GM23338 (cell line): Measurements from ENCODE around the gene GDF7. TPM values are rescaled to one million over a fixed set of nuclear protein-coding genes. Genes with fewer than 3 reads are reported as not detected.

ENCODE experiments used
- ATAC-seq: fragments of 200-7000 bp; cut with Tn5 transposase; 3 replicates; pipeline ENCODE4 v1.9.1; 2020
- DNase-seq: peaks from one replicate; pipeline ENCODE4 v3.0.0-alpha.2; 2015; ENCODE audit warnings: low spot score
- H2AFZ ChIP-seq: fragments of 200-600 bp; sonication (generic); 2 replicates; pipeline ENCODE4 v1.8.0; 2016; ENCODE audit warnings: antibody characterized with exemption, mild to moderate bottlenecking, moderate library complexity
- H3F3A ChIP-seq: fragments of 200-600 bp; sonication (generic); replicated peaks from 2 replicates; pipeline ENCODE4 v1.8.0; 2017; ENCODE audit warnings: antibody characterized with exemption, mixed run types, low read depth
- H3K27ac ChIP-seq: fragments of 200-600 bp; sonication (generic); 2 replicates; pipeline ENCODE4 v1.6.1; 2016; ENCODE audit warnings: low read depth
- H3K27me3 ChIP-seq: fragments of 200-600 bp; sonication (generic); 2 replicates; pipeline ENCODE4 v1.8.0; 2016; ENCODE audit warnings: mild to moderate bottlenecking, mixed run types, moderate library complexity; ENCODE audit not compliant: insufficient read depth
- H3K36me3 ChIP-seq: fragments of 200-600 bp; sonication (generic); 2 replicates; pipeline ENCODE4 v1.8.0; 2016; ENCODE audit warnings: mild to moderate bottlenecking; ENCODE audit not compliant: insufficient read depth
- H3K4me1 ChIP-seq: fragments of 200-600 bp; sonication (generic); 2 replicates; pipeline ENCODE4 v1.8.0; 2016; ENCODE audit warnings: mild to moderate bottlenecking, moderate library complexity; ENCODE audit not compliant: insufficient read depth
- H3K4me2 ChIP-seq: fragments of 200-600 bp; sonication (generic); 2 replicates; pipeline ENCODE4 v1.7.1; 2017; ENCODE audit warnings: mixed run types
- H3K4me3 ChIP-seq: fragments of 200-600 bp; sonication (generic); 2 replicates; pipeline ENCODE4 v1.6.1; 2016; ENCODE audit warnings: mixed run types
- H3K79me2 ChIP-seq: fragments of 200-600 bp; sonication (generic); replicated peaks from 2 replicates; pipeline ENCODE4 v1.8.0; 2017; ENCODE audit warnings: mild to moderate bottlenecking; ENCODE audit not compliant: insufficient read depth
- H3K9me2 ChIP-seq: fragments of 200-600 bp; sonication (generic); 2 replicates; pipeline ENCODE4 v1.8.0; 2017; ENCODE audit not compliant: insufficient read depth
- H4K20me1 ChIP-seq: fragments of 200-600 bp; sonication (generic); replicated peaks from 2 replicates; pipeline ENCODE4 v1.8.0; 2017; ENCODE audit warnings: mild to moderate bottlenecking; ENCODE audit not compliant: insufficient read depth
- H3K27ac Mint-ChIP-seq: 2 replicates; pipeline ENCODE4 v1.8.0; 2020; ENCODE audit warnings: inconsistent platforms, mild to moderate bottlenecking, moderate library complexity, mixed read lengths
- H3K27me3 Mint-ChIP-seq: 3 replicates; pipeline ENCODE4 v1.8.0; 2022; ENCODE audit warnings: low read depth, mild to moderate bottlenecking, moderate library complexity, mixed read lengths, inconsistent platforms; ENCODE audit not compliant: insufficient read depth, poor library complexity
- H3K36me3 Mint-ChIP-seq: 3 replicates; pipeline ENCODE4 v1.8.0; 2021; ENCODE audit warnings: low read depth, mild to moderate bottlenecking, inconsistent platforms, moderate library complexity, mixed read lengths
- H3K4me1 Mint-ChIP-seq: 3 replicates; pipeline ENCODE4 v1.8.0; 2020; ENCODE audit warnings: mild to moderate bottlenecking, inconsistent platforms, mixed read lengths
- H3K4me3 Mint-ChIP-seq: 3 replicates; pipeline ENCODE4 v1.8.0; 2021; ENCODE audit warnings: moderate library complexity, mild to moderate bottlenecking, inconsistent platforms, mixed read lengths
- H3K9me3 Mint-ChIP-seq: 3 replicates; pipeline ENCODE4 v1.8.0; 2020; ENCODE audit warnings: moderate library complexity, mild to moderate bottlenecking, inconsistent platforms, mixed read lengths
- CREB1 ChIP-seq: fragments of 250-450 bp; sonication (Bioruptor Pico); IDR thresholded peaks from 2 replicates; pipeline ENCODE4 v1.5.0; 2020; ENCODE audit warnings: low read depth, mild to moderate bottlenecking, moderate library complexity
- ETS1 ChIP-seq: IDR thresholded peaks from 2 replicates; pipeline ENCODE4 v1.6.1; 2016; ENCODE audit warnings: antibody characterized with exemption
- EZH2 ChIP-seq: fragments of 200-600 bp; sonication (generic); IDR thresholded peaks from one replicate; pipeline ENCODE4 v1.8.0; 2017; ENCODE audit warnings: antibody characterized with exemption, mild to moderate bottlenecking, low read depth; ENCODE audit not compliant: unreplicated experiment
- EZH2phosphoT487 ChIP-seq: fragments of 200-600 bp; sonication (generic); IDR thresholded peaks from one replicate; pipeline ENCODE4 v1.8.1; 2018; ENCODE audit warnings: antibody characterized with exemption; ENCODE audit not compliant: unreplicated experiment
- JUNB ChIP-seq: IDR thresholded peaks from one replicate; pipeline ENCODE4 v1.6.1; 2016; ENCODE audit warnings: antibody characterized with exemption; ENCODE audit not compliant: unreplicated experiment
- NANOG ChIP-seq: IDR thresholded peaks from 2 replicates; pipeline ENCODE4 v1.6.1; 2016; ENCODE audit warnings: antibody characterized with exemption, borderline replicate concordance
- POLR2AphosphoS5 ChIP-seq: IDR thresholded peaks from 2 replicates; pipeline ENCODE4 v1.6.1; 2016; ENCODE audit warnings: antibody characterized with exemption, low read depth
- STAT1 ChIP-seq: IDR thresholded peaks from one replicate; pipeline ENCODE4 v1.6.1; 2016; ENCODE audit warnings: antibody characterized with exemption; ENCODE audit not compliant: unreplicated experiment
- ZNF114 ChIP-seq: fragments of 250-450 bp; sonication (Bioruptor Pico); IDR thresholded peaks from 2 replicates; pipeline ENCODE4 v1.5.0; 2020; ENCODE audit warnings: mild to moderate bottlenecking, moderate library complexity
- ZNF331 ChIP-seq: fragments of 250-450 bp; sonication (Bioruptor Pico); IDR thresholded peaks from 2 replicates; pipeline ENCODE4 v1.5.0; 2020; ENCODE audit warnings: low read depth, mild to moderate bottlenecking, moderate library complexity
- polyA plus RNA-seq: library from polyadenylated mRNA; unstranded; fragments of >200 nt; fragmentation: Nextera tagmentation; extraction: Ambion mirVana; gene quantifications from 2 replicates; pipeline ENCODE4 v1.2.1, GENCODE V29; 2016
- total RNA-seq: library from RNA; depleted of rRNA; stranded (reverse); fragments of >200 nt; shearing (Covaris generic); gene quantifications from 2 replicates; pipeline ENCODE4 v1.2.3, GENCODE V29; 2014
- TF ChIP-seq, protein P1 (sequence below), 2 experiments: fragments of 200-600 bp in 1 of 2; sonication (generic) in 1 of 2; conservative IDR thresholded peaks; 2 replicates each; pipeline versions ENCODE4 v1.5.1 to v1.6.1; 2016 to 2017; ENCODE audit warnings: antibody characterized with exemption in 2 of 2, low read depth in 2 of 2, mild to moderate bottlenecking in 2 of 2, moderate library complexity in 1 of 2

GDF7 gene
- total and polyA plus RNA-seq, 2 experiments from 2014 or later, result 0.19 to 0.52 TPM

DNA sequence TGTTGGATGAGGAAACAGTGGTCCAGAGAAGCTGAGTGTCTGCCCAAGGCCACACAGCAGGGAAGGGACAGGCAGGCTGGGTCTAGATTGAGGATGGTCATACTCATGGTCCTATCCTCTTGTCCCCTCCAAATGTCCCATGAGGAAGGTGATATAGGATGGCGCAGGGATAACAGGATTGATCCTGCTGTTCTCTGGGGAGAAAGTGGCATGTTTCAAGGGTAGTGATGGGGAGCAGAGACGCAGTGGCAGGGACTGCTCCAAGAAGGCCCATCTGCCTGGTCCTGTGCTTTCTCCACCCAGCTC is 40.6 kb upstream of the GDF7 start:
- Histone ChIP-seq H3K27me3 (no peaks in the 10 kb centered on the region), H3K4me1 (no peaks in the 10 kb centered on the region), H3K9me2 (no peaks in the 10 kb centered on the region; the same call in 1 of the 2 replicates), H3K36me3 (no peaks in the 10 kb centered on the region), H3K4me3 (no peak overlapping the region), H4K20me1 (no peaks in the 10 kb centered on the region), H2AFZ (no peak overlapping the region), H3K79me2 (no peaks in the 10 kb centered on the region), H3K27ac (no peak overlapping the region), H3K4me2 (no peak overlapping the region), H3F3A (no peaks in the 10 kb centered on the region)
- Mint-ChIP-seq H3K27ac (no peak overlapping the region), H3K9me3 (no peaks in the 10 kb centered on the region), H3K27me3 (peaks cover 3% of the 10 kb centered on the region), H3K4me1 (no peaks in the 10 kb centered on the region; the same call in 2 of the 3 replicates), H3K4me3 (no peak overlapping the region), H3K36me3 (no peaks in the 10 kb centered on the region; the same call in 2 of the 3 replicates)
- TF ChIP-seq ETS1, result no peak
- no peak for TF ChIP-seq NANOG
- no peak for TF ChIP-seq EZH2
- no peak for TF ChIP-seq CREB1 (CRISPR knock-in tag)
- TF ChIP-seq STAT1, result no peak
- no peak for TF ChIP-seq POLR2AphosphoS5
- no peak for TF ChIP-seq ZNF114 (CRISPR knock-in tag)
- TF ChIP-seq ZNF331 (CRISPR knock-in tag), result no peak
- TF ChIP-seq JUNB, result no peak
- no peak for TF ChIP-seq EZH2phosphoT487
- DNase-seq (no peak), ATAC-seq (no peak)

DNA sequence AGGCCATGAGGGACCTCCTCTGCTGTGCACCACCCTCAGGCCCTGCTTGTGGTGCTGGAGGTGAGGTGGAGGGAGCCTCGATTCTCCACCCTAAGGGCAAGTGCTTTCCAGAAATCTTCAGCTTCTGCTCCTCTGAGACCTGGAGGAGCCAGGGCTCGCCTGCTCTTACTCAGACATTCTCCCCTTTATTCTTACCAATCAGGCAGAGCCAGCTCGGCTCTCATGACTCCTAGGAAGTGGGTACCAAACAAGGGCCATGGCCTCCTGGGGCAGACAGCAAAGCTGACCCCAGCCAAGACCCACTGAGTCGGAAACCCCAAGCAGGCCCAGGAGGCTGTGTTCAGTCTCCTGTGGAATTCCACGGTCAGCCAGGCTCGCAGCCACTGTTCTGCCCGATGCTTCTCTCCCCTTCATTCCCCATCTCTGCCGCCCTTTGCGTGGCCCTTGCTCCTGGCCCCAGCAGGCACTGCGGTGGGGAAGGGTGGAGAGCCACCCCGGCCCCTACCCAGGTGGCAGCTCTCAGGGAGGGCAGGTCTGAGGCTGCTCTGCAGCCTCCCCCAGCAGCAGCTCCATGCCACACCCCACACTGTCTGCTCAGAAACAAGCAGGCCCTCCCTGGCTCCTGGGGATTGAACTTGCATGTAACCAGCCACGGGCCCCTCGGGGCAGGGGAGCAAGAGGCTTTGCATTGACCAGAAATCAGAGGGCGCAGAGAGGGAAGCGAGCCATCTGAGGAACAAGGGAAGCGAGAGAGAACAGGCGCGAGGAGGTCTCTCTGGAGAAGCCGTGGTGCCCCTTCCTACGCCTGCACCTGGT is 40.0 kb upstream of the GDF7 start:
- H3K9me2 ChIP-seq, result no peaks in the 10 kb centered on the region; the same call in 1 of the 2 replicates
- no peak for DNase-seq
- no peak for TF ChIP-seq ETS1
- TF ChIP-seq, protein P1, sequence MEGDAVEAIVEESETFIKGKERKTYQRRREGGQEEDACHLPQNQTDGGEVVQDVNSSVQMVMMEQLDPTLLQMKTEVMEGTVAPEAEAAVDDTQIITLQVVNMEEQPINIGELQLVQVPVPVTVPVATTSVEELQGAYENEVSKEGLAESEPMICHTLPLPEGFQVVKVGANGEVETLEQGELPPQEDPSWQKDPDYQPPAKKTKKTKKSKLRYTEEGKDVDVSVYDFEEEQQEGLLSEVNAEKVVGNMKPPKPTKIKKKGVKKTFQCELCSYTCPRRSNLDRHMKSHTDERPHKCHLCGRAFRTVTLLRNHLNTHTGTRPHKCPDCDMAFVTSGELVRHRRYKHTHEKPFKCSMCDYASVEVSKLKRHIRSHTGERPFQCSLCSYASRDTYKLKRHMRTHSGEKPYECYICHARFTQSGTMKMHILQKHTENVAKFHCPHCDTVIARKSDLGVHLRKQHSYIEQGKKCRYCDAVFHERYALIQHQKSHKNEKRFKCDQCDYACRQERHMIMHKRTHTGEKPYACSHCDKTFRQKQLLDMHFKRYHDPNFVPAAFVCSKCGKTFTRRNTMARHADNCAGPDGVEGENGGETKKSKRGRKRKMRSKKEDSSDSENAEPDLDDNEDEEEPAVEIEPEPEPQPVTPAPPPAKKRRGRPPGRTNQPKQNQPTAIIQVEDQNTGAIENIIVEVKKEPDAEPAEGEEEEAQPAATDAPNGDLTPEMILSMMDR (conservative IDR thresholded peaks at IDR 0.05; ENCODE audit: low read depth in 2 of 2), result no peak
- no peak for TF ChIP-seq STAT1
- no peak for TF ChIP-seq POLR2AphosphoS5
- no peak for TF ChIP-seq CREB1 (CRISPR knock-in tag)
- no peak for TF ChIP-seq EZH2

More for the DNA sequence above, 40.0 kb upstream of the GDF7 start:
- peaks cover 4% of the 10 kb centered on the region for H3K4me1 Mint-ChIP-seq
- Histone ChIP-seq H3K27ac (no peak overlapping the region), H3F3A (no peaks in the 10 kb centered on the region), H3K4me2 (no peak overlapping the region), H3K79me2 (no peaks in the 10 kb centered on the region), H3K36me3 (no peaks in the 10 kb centered on the region), H4K20me1 (no peaks in the 10 kb centered on the region), H3K4me1 (no peaks in the 10 kb centered on the region), H3K4me3 (no peak overlapping the region), H3K27me3 (no peaks in the 10 kb centered on the region), H2AFZ (no peak overlapping the region)
- no peak for ATAC-seq
- H3K9me3 Mint-ChIP-seq, result no peaks in the 10 kb centered on the region
- H3K36me3 Mint-ChIP-seq, result no peaks in the 10 kb centered on the region; the same call in 2 of the 3 replicates
- peaks cover 3% of the 10 kb centered on the region for H3K27me3 Mint-ChIP-seq
- no peak overlapping the region for H3K27ac Mint-ChIP-seq
- no peak overlapping the region for H3K4me3 Mint-ChIP-seq
